RWPE1 (cell line): ENCODE results near the gene RIPK1.
A peak's percentile ranks its signal among the peaks of the same experiment; 100 is the strongest.
"Not testable (repeated sequence)": the region's sequence is repeated elsewhere in the genome, so short reads cannot be mapped to it uniquely, and the experiment has no call there.

Source experiments
- CTCF ChIA-PET: fragments of 350-600 bp; sonication (Branson Sonifier 250); formaldehyde crosslinking; extraction: SDS; loops from one replicate; lab custom pipeline; 2021; lab: Yijun Ruan, JAX
- POLR2A ChIA-PET: fragments of 400-600 bp; formaldehyde crosslinking; extraction: SDS; loops from one replicate; lab custom pipeline; 2020; ENCODE audit warnings: antibody characterized with exemption; ENCODE audit not compliant: low non-redundant PET; lab: Yijun Ruan, JAX
- DNase-seq: peaks from one replicate; pipeline ENCODE4 v3.0.0; 2012; ENCODE audit warnings: low spot score
- H3K27ac ChIP-seq: fragments of 450-650 bp; 2 replicates; pipeline ENCODE4 v1.5.1; 2017
- CTCF ChIP-seq: fragments of 450-650 bp; conservative IDR thresholded peaks from 2 replicates; pipeline ENCODE4 v1.5.1; 2017; ENCODE audit warnings: low read depth, mild to moderate bottlenecking

Gene RIPK1

GRCh38 chr6:3045369-3045768, 22.9 kb upstream of the RIPK1 start:
- no peak for TF ChIP-seq CTCF
- no peak overlapping the region for H3K27ac ChIP-seq
- POLR2A ChIA-PET: no interaction called here
- CTCF ChIA-PET: no interaction called here
- DNase-seq: no peak

- CTCF ChIA-PET: no interaction called here
- TF ChIP-seq CTCF: no peak
- no peak for DNase-seq
- POLR2A ChIA-PET: no interaction called here
- H3K27ac ChIP-seq: no peak overlapping the region
These were observed 22.5 kb upstream of the RIPK1 start for GRCh38 chr6:3045777-3046176.

GRCh38 chr6:3046295-3046694, 22.0 kb upstream of the RIPK1 start:
- ChIA-PET POLR2A (no interaction called here), CTCF (no interaction called here)
- DNase-seq: no peak
- H3K27ac ChIP-seq: no peak overlapping the region
- no peak for TF ChIP-seq CTCF

- POLR2A ChIA-PET, H3K27ac ChIP-seq, DNase-seq: not testable (repeated sequence)
- CTCF ChIA-PET: interaction anchor here (0.8 kb wide), 1 partner anchor 46 kb away, joined by 3 read pairs; no protein-coding TSS in a partner anchor
These were observed 20.3 kb upstream of the RIPK1 start for GRCh38 chr6:3048009-3048408.

GRCh38 chr6:3052481-3053230, 15.6 kb upstream of the RIPK1 start:
- no peak for DNase-seq
- POLR2A ChIA-PET: no interaction called here
- no peak for TF ChIP-seq CTCF
- peak overlapping the region; percentile 66 for H3K27ac ChIP-seq
- CTCF ChIA-PET: interaction anchor here (0.6 to 1.2 kb wide), 2 partner anchors 46 to 50 kb away, joined by 4 to 7 read pairs; no protein-coding TSS in a partner anchor

GRCh38 chr6:3053231-3053508, 15.1 kb upstream of the RIPK1 start:
- POLR2A ChIA-PET: interaction anchor here (0.9 kb wide), 1 partner anchor 30 kb away, joined by 4 read pairs; no protein-coding TSS in a partner anchor
- TF ChIP-seq CTCF: no peak
- CTCF ChIA-PET: interaction anchor here (0.5 to 1.2 kb wide), 3 partner anchors 47 to 121 kb away, joined by 3 to 7 read pairs (median 4); no protein-coding TSS in a partner anchor
- DNase-seq: no peak
- peak overlapping the region; percentile 66 for H3K27ac ChIP-seq

- peak overlapping the region; percentile 66 for H3K27ac ChIP-seq
- DNase-seq: not testable (repeated sequence)
- POLR2A ChIA-PET: interaction anchor here (0.6 to 0.9 kb wide), 6 partner anchors 31 to 1443 kb away, joined by 3 to 6 read pairs (median 5); partner anchors contain the start of gene PSMG4
- CTCF ChIA-PET: interaction anchor here (1.2 kb wide), 1 partner anchor 52 kb away, joined by 7 read pairs; no protein-coding TSS in a partner anchor
These were observed 13.8 kb upstream of the RIPK1 start for GRCh38 chr6:3054229-3055157.

GRCh38 chr6:3055158-3055499, 13.2 kb upstream of the RIPK1 start:
- POLR2A ChIA-PET, CTCF ChIA-PET, DNase-seq, H3K27ac ChIP-seq: not testable (repeated sequence)
